Fibroblast of lung (primary cell): ENCODE results near the gene AMFR.

Experiments used
- CTCF ChIP-seq, 2 donors: IDR thresholded peaks in 1 of 2; conservative IDR thresholded peaks in 1 of 2; 1 replicate in 1 of 2; 2 replicates in 1 of 2; pipeline ENCODE4 v1.5.1; 2011 to 2012; ENCODE audit warnings: low read length in 2 of 2, control low read depth in 1 of 2, inconsistent platforms in 1 of 2, low read depth in 1 of 2, mild to moderate bottlenecking in 1 of 2
- EZH2 ChIP-seq: IDR thresholded peaks from 2 replicates; pipeline ENCODE4 v1.5.1; 2012; ENCODE audit warnings: low read length, control low read depth, mild to moderate bottlenecking; ENCODE audit errors: missing control alignments

DNA sequence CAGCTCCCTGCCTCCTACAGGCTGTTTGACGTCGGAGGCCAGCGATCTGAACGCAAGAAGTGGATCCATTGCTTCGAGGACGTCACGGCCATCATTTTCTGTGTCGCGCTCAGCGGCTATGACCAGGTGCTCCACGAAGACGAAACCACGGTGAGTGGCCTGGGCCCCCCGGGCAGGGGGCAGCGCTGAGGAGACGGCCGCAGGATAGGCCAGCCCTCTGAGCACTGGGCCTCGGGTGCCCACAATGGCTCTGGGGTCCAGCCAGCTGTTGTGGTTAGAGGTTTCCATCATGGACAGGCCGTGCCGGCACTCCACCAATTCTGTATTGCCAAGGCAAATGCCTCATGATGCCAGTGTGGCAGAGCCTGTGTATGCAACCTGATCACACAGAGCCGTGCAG, 88.6 kb downstream of the AMFR start:
- TF ChIP-seq CTCF (conservative IDR thresholded peaks at IDR 0.05 in 1 of 2, IDR thresholded peaks at IDR 0.05 in 1 of 2; ENCODE audit: low read depth in 1 of 2, low read length in 2 of 2) (no peak), EZH2 (no peak)
